HepG2 (cell line): ENCODE data around the gene APBB2. TPM values are rescaled to one million over a fixed set of nuclear protein-coding genes. Genes with fewer than 3 reads are reported as not detected.

Experiments
- ATAC-seq: fragments of 200-7000 bp; cut with Tn5 transposase; 3 replicates; pipeline ENCODE4 v1.9.1; 2020; ENCODE audit warnings: mild to moderate bottlenecking, moderate library complexity
- BruUV-seq: library from RNA; stranded (reverse); fragments of 400-500 nt; replicated peaks from 2 replicates; lab custom pipeline; 2021; lab: Mats Ljungman, UMichigan
- CTCF ChIA-PET: fragments of 300-600 bp; formaldehyde crosslinking; extraction: SDS; loops from one replicate; lab custom pipeline; 2021; ENCODE audit warnings: low total read pairs, inconsistent platforms, low intra/inter-chr PET ratio; lab: Yijun Ruan, JAX
- POLR2A ChIA-PET: fragments of 350-600 bp; sonication (Branson Sonifier 250); formaldehyde crosslinking; loops from one replicate; lab custom pipeline; 2020; ENCODE audit warnings: antibody characterized with exemption, inconsistent platforms; lab: Yijun Ruan, JAX
- DNase-seq: peaks from one replicate; pipeline ENCODE4 v3.0.0-alpha.2; 2015; ENCODE audit warnings: low spot score
- FAIRE-seq: peaks from 3 replicates; lab custom pipeline; 2011; peaks lifted over from hg19 to GRCh38; lab: Jason Lieb, UNC
- H2AFZ ChIP-seq: one replicate; pipeline ENCODE4 v1.6.1; 2011; ENCODE audit warnings: low read length, inconsistent platforms
- H3K27ac ChIP-seq: fragments of 300-600 bp; 3 replicates; pipeline ENCODE4 v1.8.0; 2011; ENCODE audit warnings: mixed run types, mild to moderate bottlenecking, mixed read lengths, low read length, inconsistent platforms; ENCODE audit not compliant: insufficient read depth; ENCODE audit errors: extremely low read length
- H3K27me3 ChIP-seq, 2 experiments: fragments of 200-600 bp in 1 of 2; 2 replicates in 1 of 2; 3 replicates in 1 of 2; pipeline versions ENCODE4 v1.6.0 to v1.8.0; 2011; ENCODE audit warnings: low read length in 2 of 2, mild to moderate bottlenecking in 2 of 2, moderate library complexity in 2 of 2, inconsistent platforms in 1 of 2; ENCODE audit not compliant: insufficient read depth in 2 of 2, control insufficient read depth in 1 of 2
- H3K36me3 ChIP-seq, 2 experiments: fragments of 200-600 bp in 1 of 2; replicated peaks in 1 of 2; 2 replicates in 1 of 2; 3 replicates in 1 of 2; pipeline versions ENCODE4 v1.5.1 to v1.8.0; 2011; ENCODE audit warnings: low read length in 2 of 2, inconsistent platforms in 1 of 2; ENCODE audit not compliant: insufficient read depth in 2 of 2, control insufficient read depth in 1 of 2
- H3K4me1 ChIP-seq: 2 replicates; pipeline ENCODE4 v1.5.1; 2012; ENCODE audit warnings: low read length, inconsistent platforms; ENCODE audit not compliant: insufficient read depth
- H3K4me2 ChIP-seq: 2 replicates; pipeline ENCODE4 v1.6.0; 2011; ENCODE audit warnings: low read depth, low read length, inconsistent platforms
- H3K4me3 ChIP-seq, 3 experiments: fragments of 200-600 bp in 1 of 3; sonication (generic), shearing (Covaris generic) in 1 of 3; replicated peaks in 1 of 3; 2 replicates each; pipeline ENCODE4 v1.5.1; 2011 to 2016; ENCODE audit warnings: low read length in 3 of 3, inconsistent platforms in 2 of 3, low read depth in 2 of 3, mild to moderate bottlenecking in 2 of 3, control low read depth in 1 of 3, mixed read lengths in 1 of 3; ENCODE audit not compliant: insufficient read depth in 1 of 3
- H3K79me2 ChIP-seq: one replicate; pipeline ENCODE4 v1.6.1; 2011; ENCODE audit warnings: low read length, inconsistent platforms; ENCODE audit not compliant: insufficient read depth
- H3K9ac ChIP-seq: 2 replicates; pipeline ENCODE4 v1.6.0; 2011; ENCODE audit warnings: mild to moderate bottlenecking, low read depth, low read length, inconsistent platforms; ENCODE audit not compliant: insufficient read depth
- H3K9me3 ChIP-seq: 2 replicates; pipeline ENCODE4 v1.5.1; 2012; ENCODE audit warnings: mild to moderate bottlenecking, low read length
- H4K20me1 ChIP-seq: 2 replicates; pipeline ENCODE4 v1.6.0; 2011; ENCODE audit warnings: inconsistent platforms, mild to moderate bottlenecking, low read length, moderate library complexity; ENCODE audit not compliant: insufficient read depth
- CHD4 ChIP-seq: fragments of 200-600 bp; sonication (generic); IDR thresholded peaks from 2 replicates; pipeline ENCODE4 v1.7.0; 2017; ENCODE audit warnings: mild to moderate bottlenecking, low read length, borderline replicate concordance
- CREM ChIP-seq, 2 experiments: sonication (generic) in 1 of 2; formaldehyde crosslinking in 1 of 2; IDR thresholded peaks; 2 replicates each; pipeline versions ENCODE4 v1.4.0 to v1.6.1; 2016 to 2020; ENCODE audit warnings: antibody characterized with exemption in 1 of 2, mild to moderate bottlenecking in 1 of 2, missing genetic modification reagents in 1 of 2
- FOXO1 ChIP-seq: sonication (generic); formaldehyde crosslinking; IDR thresholded peaks from 2 replicates; pipeline ENCODE4 v1.4.0; 2020; ENCODE audit warnings: missing genetic modification reagents
- MAFK ChIP-seq, 2 experiments: IDR thresholded peaks in 1 of 2; conservative IDR thresholded peaks in 1 of 2; 2 replicates each; pipeline ENCODE4 v1.6.1; 2011; ENCODE audit warnings: improper control_type of control experiment in 2 of 2, low read length in 2 of 2
- NKX3-1 ChIP-seq: sonication (generic); formaldehyde crosslinking; IDR thresholded peaks from 2 replicates; pipeline ENCODE4 v1.5.0; 2020; ENCODE audit warnings: missing genetic modification reagents
- PBX2 ChIP-seq: IDR thresholded peaks from 2 replicates; pipeline ENCODE4 v1.6.1; 2016; ENCODE audit warnings: control low read depth
- SNAI1 ChIP-seq: sonication (generic); formaldehyde crosslinking; IDR thresholded peaks from 2 replicates; pipeline ENCODE4 v1.5.0; 2020; ENCODE audit warnings: mild to moderate bottlenecking, missing genetic modification reagents, borderline replicate concordance
- ZBTB2 ChIP-seq: sonication (generic); formaldehyde crosslinking; IDR thresholded peaks from 2 replicates; pipeline ENCODE4 v1.8.0; 2022; ENCODE audit warnings: low read depth, missing genetic modification reagents
- WGBS: methylation state at CpG from one replicate; pipeline ENCODE4 v1.1.6; 2017; ENCODE audit warnings: low lambda C conversion rate; 5-methylcytosine and 5-hydroxymethylcytosine counted together
- in situ Hi-C: cut with HindIII; loops from 2 replicates; pipeline ENCODE4 v1.10.0; 2017; ENCODE audit warnings: low pct_unique_long_range_greater_than_20kb; ENCODE audit not compliant: extremely low pct_ligation_motif_present
- intact Hi-C: fragments of 100-400 bp; cut with micrococcal nuclease; formaldehyde crosslinking; loops from one replicate; pipeline ENCODE4 v1.10.0; 2022; ENCODE audit not compliant: unreplicated experiment
- polyA plus RNA-seq, 8 experiments: library from polyadenylated mRNA; depleted of rRNA in 3 of 8; stranded (reverse) in 7 of 8; unstranded in 1 of 8; fragments of >200 nt; fragmentation: Illumina TruSeq in 4 of 8; extraction: Trizol in 4 of 8; gene quantifications; 2 replicates each; pipeline versions ENCODE4 v1.2.1 to v1.2.3, GENCODE V29; 2011 to 2016; ENCODE audit warnings: low read depth in 4 of 8, missing spikeins in 1 of 8, mixed read lengths in 1 of 8; ENCODE audit not compliant: insufficient read depth in 1 of 8
- total RNA-seq, 5 experiments: library from RNA; depleted of rRNA; stranded (reverse); fragments of >200 nt; fragmentation: Illumina TruSeq; extraction: Trizol; gene quantifications; 2 replicates each; pipeline ENCODE4 v1.2.3, GENCODE V29; 2016; ENCODE audit warnings: low read depth in 1 of 5

APBB2 gene
- total and polyA plus RNA-seq, 2 of the 13 experiments (the other 11 are each of a cell fraction or from before 2014, with no cell fraction given) = 11.7 to 17.0 TPM

GRCh38 chr4:40865696-40866095, 348.6 kb downstream of the APBB2 start:
- BruUV-seq = no TSS peak
- no peak overlapping the region for H2AFZ ChIP-seq

More at GRCh38 chr4:40865696-40866095, 348.6 kb downstream of the APBB2 start:
- TF ChIP-seq CREM (IDR thresholded peaks at IDR 0.05) = no peak
- no peak for TF ChIP-seq CREM (CRISPR knock-in tag; IDR thresholded peaks at IDR 0.05)
- TF ChIP-seq FOXO1 (CRISPR knock-in tag) = no peak
- TF ChIP-seq MAFK (conservative IDR thresholded peaks at IDR 0.05 in 1 of 2, IDR thresholded peaks at IDR 0.05 in 1 of 2; ENCODE audit: low read length in 2 of 2) = no peak
- no peak for TF ChIP-seq PBX2 (CRISPR knock-in tag)
- no peak for TF ChIP-seq NKX3-1
- no peak for TF ChIP-seq ZBTB2 (CRISPR knock-in tag)
- no peak for TF ChIP-seq CHD4
- no peak for TF ChIP-seq SNAI1 (CRISPR knock-in tag)
- 84% methylated on average over 8 of the region's 8 CpGs for WGBS
- FAIRE-seq = no peak
- no peak overlapping the region for H3K4me2 ChIP-seq
- H3K4me1 ChIP-seq = no peaks in the 10 kb centered on the region
- no peaks in the 10 kb centered on the region for H3K9me3 ChIP-seq
- H3K27ac ChIP-seq = no peak overlapping the region
- H3K4me3 ChIP-seq = no peak overlapping the region
- POLR2A ChIA-PET = no interaction called here
- H3K9ac ChIP-seq = no peak overlapping the region
- in situ Hi-C loops (no loop called here), intact Hi-C loops (no loop called here)
- DNase-seq = no peak
- CTCF ChIA-PET = no interaction called here
- H3K27me3 ChIP-seq = no peaks in the 10 kb centered on the region
- 0 out of 5 replicates have a peak, but pooled peaks cover 0 to 2% of the 10 kb centered on the region in 2 experiments for H3K36me3 ChIP-seq
- no peak for ATAC-seq
- H4K20me1 ChIP-seq = no peaks in the 10 kb centered on the region
- H3K79me2 ChIP-seq = no peaks in the 10 kb centered on the region
